ENCODE results near the gene TYMP.
"Not testable (repeated sequence)": the region's sequence is repeated elsewhere in the genome, so short reads cannot be mapped to it uniquely, and the experiment has no call there.

The TYMP gene

GRCh38 chr22:50524676-50525103, 5.1 kb downstream of the TYMP start:
- DNase-seq (ENCODE audit: low read depth in 3 of 3): no peak

- no peak for DNase-seq (ENCODE audit: low read depth in 3 of 3)
These were observed 5.8 kb downstream of the TYMP start for GRCh38 chr22:50523806-50524675.

GRCh38 chr22:50523458-50523805, 6.4 kb downstream of the TYMP start:
- no peak for DNase-seq (ENCODE audit: low read depth in 3 of 3)

GRCh38 chr22:50522806-50523438, 6.9 kb downstream of the TYMP start:
- DNase-seq (ENCODE audit: low read depth in 3 of 3): no peak

- DNase-seq (ENCODE audit: low read depth in 3 of 3): no peak
These were observed 7.5 kb downstream of the TYMP start for GRCh38 chr22:50522208-50522805.

- no peak for DNase-seq (ENCODE audit: low read depth in 3 of 3)
These were observed 8.1 kb downstream of the TYMP start for GRCh38 chr22:50521710-50522109.

GRCh38 chr22:50520826-50521453, 8.9 kb downstream of the TYMP start:
- DNase-seq (ENCODE audit: low read depth in 3 of 3): no peak

GRCh38 chr22:50520184-50520583, 9.6 kb downstream of the TYMP start:
- DNase-seq (ENCODE audit: low read depth in 3 of 3): not testable (repeated sequence)

- DNase-seq (ENCODE audit: low read depth in 3 of 3): no peak
These were observed 10.7 kb downstream of the TYMP start for GRCh38 chr22:50519151-50519550.

- DNase-seq (ENCODE audit: low read depth in 3 of 3): no peak
These were observed 11.2 kb downstream of the TYMP start for GRCh38 chr22:50518606-50519005.

GRCh38 chr22:50517495-50518260, 12.1 kb downstream of the TYMP start:
- DNase-seq (ENCODE audit: low read depth in 3 of 3): no peak

- DNase-seq (ENCODE audit: low read depth in 3 of 3): no peak
These were observed 12.9 kb downstream of the TYMP start for GRCh38 chr22:50516891-50517290.

- DNase-seq (ENCODE audit: low read depth in 3 of 3): no peak
These were observed 13.7 kb downstream of the TYMP start for GRCh38 chr22:50516068-50516467.

- no peak for DNase-seq (ENCODE audit: low read depth in 3 of 3)
These were observed 16.6 kb downstream of the TYMP start for GRCh38 chr22:50513175-50513574.

GRCh38 chr22:50508897-50509296, 20.9 kb downstream of the TYMP start:
- DNase-seq (ENCODE audit: low read depth in 3 of 3): no peak

GRCh38 chr22:50507991-50508884, 21.6 kb downstream of the TYMP start, which contains the start of gene NCAPH2:
Gene NCAPH2, plus strand, starts transcription at chr22:50508224. Its CDS starts 114 bp downstream, at chr22:50508338.
- peak; percentile 94 to 97 (median 96) for DNase-seq (ENCODE audit: low read depth in 3 of 3)

GRCh38 chr22:50507421-50507990, 22.3 kb downstream of the TYMP start, which contains the start of gene LMF2:
Gene LMF2, minus strand, starts transcription at chr22:50507702. Its CDS starts 27 bp downstream, at chr22:50507675.
- peak; percentile 90 to 93 (median 93) for DNase-seq (ENCODE audit: low read depth in 3 of 3)

- DNase-seq (ENCODE audit: low read depth in 3 of 3): no peak
These were observed 23.0 kb downstream of the TYMP start for GRCh38 chr22:50506611-50507420.
